Left ventricle myocardium inferior (tissue), 1 donor: Measurements from ENCODE around the gene HES5. TPM values are rescaled to one million over a fixed set of nuclear protein-coding genes. Genes with fewer than 3 reads are reported as not detected.

Source experiments
- DNase-seq: peaks from one replicate; pipeline ENCODE4 v3.0.0-alpha.2; 2020
- H3K27ac ChIP-seq: fragments of 200-600 bp; replicated peaks from 2 replicates; pipeline ENCODE4 v1.8.0; 2021
- H3K27me3 ChIP-seq: fragments of 200-600 bp; 2 replicates; pipeline ENCODE4 v1.8.0; 2021; ENCODE audit warnings: low read depth
- H3K36me3 ChIP-seq: fragments of 200-600 bp; 2 replicates; pipeline ENCODE4 v1.8.0; 2021
- H3K4me1 ChIP-seq: fragments of 200-600 bp; 2 replicates; pipeline ENCODE4 v1.8.0; 2021
- H3K4me3 ChIP-seq: fragments of 200-600 bp; 2 replicates; pipeline ENCODE4 v1.8.0; 2021; ENCODE audit warnings: mild to moderate bottlenecking, moderate library complexity
- H3K9me3 ChIP-seq: fragments of 200-600 bp; replicated peaks from 2 replicates; pipeline ENCODE4 v1.8.0; 2021
- CTCF ChIP-seq: fragments of 200-600 bp; IDR thresholded peaks from 2 replicates; pipeline ENCODE4 v1.8.0; 2021; ENCODE audit warnings: antibody characterized with exemption, mild to moderate bottlenecking, borderline replicate concordance
- intact Hi-C: fragments of 100-400 bp; cut with micrococcal nuclease; formaldehyde crosslinking; loops from one replicate; pipeline ENCODE4 v1.11.0; 2022
- total RNA-seq: library from RNA; stranded (reverse); fragmentation: NEBNext Ultra II Directional; extraction: Animal tissue kit (Norgen Biotek cat#: 25700); gene quantifications from one replicate; pipeline ENCODE4 v1.2.1, GENCODE V29; 2021
- donor health status: DM: no; HTN: yes; CAD: no; lungs with severe emphysema.

HES5 gene
- total RNA-seq, 1 donor from 2014 or later = 0.63 TPM

GRCh38 chr1:2505461-2505994 lies 24.5 kb downstream of the HES5 start:
- intact Hi-C loops = no loop called here
- no peak for TF ChIP-seq CTCF
- H3K9me3 ChIP-seq = no peaks in the 10 kb centered on the region
- H3K4me3 ChIP-seq = no peak overlapping the region
- H3K4me1 ChIP-seq = peaks cover 28% of the 10 kb centered on the region
- no peak for DNase-seq
- H3K36me3 ChIP-seq = peaks cover 29% of the 10 kb centered on the region
- H3K27ac ChIP-seq = no peak overlapping the region
- H3K27me3 ChIP-seq = peaks cover 45% of the 10 kb centered on the region

GRCh38 chr1:2504949-2505272 lies 25.2 kb downstream of the HES5 start:
- Histone ChIP-seq H3K9me3 (no peaks in the 10 kb centered on the region), H3K27me3 (peaks cover 51% of the 10 kb centered on the region), H3K4me1 (peaks cover 28% of the 10 kb centered on the region), H3K4me3 (no peak overlapping the region), H3K27ac (no peak overlapping the region), H3K36me3 (peaks cover 22% of the 10 kb centered on the region)
- intact Hi-C loops = no loop called here
- DNase-seq = no peak
- TF ChIP-seq CTCF = no peak

GRCh38 chr1:2504225-2504948 lies 25.7 kb downstream of the HES5 start:
- intact Hi-C loops = no loop called here

GRCh38 chr1:2503554-2504224 lies 26.4 kb downstream of the HES5 start:
- TF ChIP-seq CTCF = no peak
- peaks cover 63% of the 10 kb centered on the region for H3K27me3 ChIP-seq
- H3K9me3 ChIP-seq = no peaks in the 10 kb centered on the region
- no peak overlapping the region for H3K27ac ChIP-seq
- DNase-seq = no peak
- intact Hi-C loops = no loop called here
- no peak overlapping the region for H3K4me3 ChIP-seq
- H3K4me1 ChIP-seq = peaks cover 28% of the 10 kb centered on the region
- H3K36me3 ChIP-seq = peaks cover 10% of the 10 kb centered on the region

More at GRCh38 chr1:2504225-2504948, 25.7 kb downstream of the HES5 start:
- peaks cover 17% of the 10 kb centered on the region for H3K36me3 ChIP-seq
- TF ChIP-seq CTCF = no peak
- DNase-seq = no peak
- H3K27ac ChIP-seq = no peak overlapping the region
- no peaks in the 10 kb centered on the region for H3K9me3 ChIP-seq
- peaks cover 56% of the 10 kb centered on the region for H3K27me3 ChIP-seq
- no peak overlapping the region for H3K4me3 ChIP-seq
- H3K4me1 ChIP-seq = peaks cover 28% of the 10 kb centered on the region

GRCh38 chr1:2502661-2503553 lies 27.2 kb downstream of the HES5 start:
- H3K27me3 ChIP-seq = peaks cover 71% of the 10 kb centered on the region
- H3K27ac ChIP-seq = no peak overlapping the region
- no peak overlapping the region for H3K4me3 ChIP-seq
- H3K9me3 ChIP-seq = no peaks in the 10 kb centered on the region
- H3K4me1 ChIP-seq = peaks cover 28% of the 10 kb centered on the region
- no peak for DNase-seq
- H3K36me3 ChIP-seq = peaks cover 2% of the 10 kb centered on the region
- TF ChIP-seq CTCF = no peak
- intact Hi-C loops = no loop called here
